ENCODE measurements around the gene SPAG17. TPM values are rescaled to one million over a fixed set of nuclear protein-coding genes. Genes with fewer than 3 reads are reported as not detected.

Gene SPAG17
- total RNA-seq, 1 donor from 2014 or later: 1.2 TPM

- H3K4me3 ChIP-seq (ENCODE audit: low read depth, low read length): no peak overlapping the region
- no peak for TF ChIP-seq CTCF (conservative IDR thresholded peaks at IDR 0.05; ENCODE audit: low read depth, low read length)
- DNase-seq (ENCODE audit: low read depth): no peak
Measured at GRCh38 chr1:118102445-118102844, 82.6 kb downstream of the SPAG17 start.

GRCh38 chr1:118101999-118102398, 83.0 kb downstream of the SPAG17 start:
- no peak for TF ChIP-seq CTCF (conservative IDR thresholded peaks at IDR 0.05; ENCODE audit: low read depth, low read length)
- H3K4me3 ChIP-seq (ENCODE audit: low read depth, low read length): no peak overlapping the region
- no peak for DNase-seq (ENCODE audit: low read depth)

GRCh38 chr1:118101515-118101844, 83.5 kb downstream of the SPAG17 start:
- no peak for DNase-seq (ENCODE audit: low read depth)
- no peak for TF ChIP-seq CTCF (conservative IDR thresholded peaks at IDR 0.05; ENCODE audit: low read depth, low read length)

GRCh38 chr1:118100686-118101514, 84.1 kb downstream of the SPAG17 start:
- H3K4me3 ChIP-seq (ENCODE audit: low read depth, low read length): no peak overlapping the region
- TF ChIP-seq CTCF (conservative IDR thresholded peaks at IDR 0.05; ENCODE audit: low read depth, low read length): no peak
- no peak for DNase-seq (ENCODE audit: low read depth)

More at GRCh38 chr1:118101515-118101844, 83.5 kb downstream of the SPAG17 start:
- no peak overlapping the region for H3K4me3 ChIP-seq (ENCODE audit: low read depth, low read length)

- no peak for TF ChIP-seq CTCF (conservative IDR thresholded peaks at IDR 0.05; ENCODE audit: low read depth, low read length)
- no peak overlapping the region for H3K4me3 ChIP-seq (ENCODE audit: low read depth, low read length)
- DNase-seq (ENCODE audit: low read depth): no peak
Measured at GRCh38 chr1:118099686-118100085, 85.3 kb downstream of the SPAG17 start.

GRCh38 chr1:118097622-118098348, 87.2 kb downstream of the SPAG17 start:
- no peak overlapping the region for H3K4me3 ChIP-seq (ENCODE audit: low read depth, low read length)
- no peak for DNase-seq (ENCODE audit: low read depth)

More at GRCh38 chr1:118097622-118098348, 87.2 kb downstream of the SPAG17 start:
- no peak for TF ChIP-seq CTCF (conservative IDR thresholded peaks at IDR 0.05; ENCODE audit: low read depth, low read length)

Data from epithelial cell of proximal tubule (primary cell).